KOPT-K1 (cell line): ENCODE measurements around the gene TRMT61A.

ENCODE experiments used
- H3K27ac ChIP-seq: fragments of 200-600 bp; sonication (generic); 2 replicates; pipeline ENCODE4 v1.5.1; 2016; ENCODE audit warnings: antibody characterized with exemption, mild to moderate bottlenecking, low read depth, low read length; ENCODE audit not compliant: poor library complexity, severe bottlenecking
- H3K36me3 ChIP-seq: fragments of 200-600 bp; sonication (generic); 2 replicates; pipeline ENCODE4 v1.5.1; 2017; ENCODE audit warnings: antibody characterized with exemption, mild to moderate bottlenecking, low read length, moderate library complexity; ENCODE audit not compliant: insufficient read depth
- H3K9me3 ChIP-seq: fragments of 200-600 bp; sonication (generic); 2 replicates; pipeline ENCODE4 v1.5.1; 2017; ENCODE audit warnings: antibody characterized with exemption, low read length, mild to moderate bottlenecking; ENCODE audit not compliant: insufficient read depth, poor library complexity, severe bottlenecking

TRMT61A gene

DNA sequence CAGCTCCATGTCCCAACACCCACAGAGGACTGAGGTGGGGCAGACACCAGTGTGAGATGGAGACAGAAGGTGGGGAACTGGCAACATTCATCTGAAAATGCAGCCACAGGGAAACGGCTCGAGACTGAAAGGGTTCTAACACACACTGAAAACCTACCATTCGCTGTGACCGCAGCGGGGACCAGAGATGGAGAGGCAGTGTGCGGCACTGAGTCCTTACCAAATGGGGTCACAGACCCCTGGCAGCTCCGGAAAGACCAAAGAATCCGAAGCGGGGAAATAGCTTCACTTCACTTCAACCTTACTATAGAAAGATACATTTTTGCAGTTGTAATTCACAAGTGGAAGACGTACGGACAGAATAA is 23.8 kb downstream of the TRMT61A start:
- Histone ChIP-seq H3K9me3 (no peaks in the 10 kb centered on the region), H3K36me3 (peaks cover 20% of the 10 kb centered on the region), H3K27ac (no peak overlapping the region)

DNA sequence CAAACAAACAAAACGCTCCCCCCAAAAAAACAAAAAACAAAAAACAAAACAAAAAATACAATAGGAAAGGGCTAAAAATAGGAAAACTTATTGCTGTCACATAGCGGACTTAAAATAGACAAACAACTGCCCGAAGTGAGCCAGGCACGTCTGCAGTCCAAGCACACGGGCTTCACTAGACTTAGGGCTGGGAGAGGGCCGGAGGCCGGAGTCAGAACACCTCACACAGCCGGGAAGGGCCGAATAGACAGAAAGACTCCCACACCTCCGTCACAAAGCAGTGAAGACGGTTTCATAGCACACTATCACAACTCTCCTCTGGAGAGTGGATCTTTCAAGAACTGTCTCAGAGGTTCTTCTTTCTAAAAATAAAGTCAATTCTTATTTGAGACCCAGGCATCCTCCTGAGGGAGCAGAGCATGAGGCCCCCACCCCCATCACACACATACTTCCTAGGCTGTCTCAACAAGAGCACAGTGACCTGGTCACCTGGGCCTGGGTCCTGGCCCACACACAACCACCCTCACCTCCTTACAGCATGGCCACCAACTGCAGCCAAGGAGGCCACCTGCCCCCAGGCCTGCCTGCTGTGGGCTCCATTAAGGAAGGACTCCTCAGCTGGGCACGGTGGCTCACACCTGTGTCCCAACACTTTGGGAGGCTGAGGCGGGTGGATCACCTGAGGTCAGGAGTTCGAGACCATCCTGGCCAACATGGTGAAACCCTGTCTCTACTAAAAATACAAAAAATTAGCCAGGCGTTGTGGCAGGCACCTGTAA is 26.8 kb downstream of the TRMT61A start:
- peaks cover 49% of the 10 kb centered on the region for H3K36me3 ChIP-seq
- H3K9me3 ChIP-seq, result no peaks in the 10 kb centered on the region
- no peak overlapping the region for H3K27ac ChIP-seq

DNA sequence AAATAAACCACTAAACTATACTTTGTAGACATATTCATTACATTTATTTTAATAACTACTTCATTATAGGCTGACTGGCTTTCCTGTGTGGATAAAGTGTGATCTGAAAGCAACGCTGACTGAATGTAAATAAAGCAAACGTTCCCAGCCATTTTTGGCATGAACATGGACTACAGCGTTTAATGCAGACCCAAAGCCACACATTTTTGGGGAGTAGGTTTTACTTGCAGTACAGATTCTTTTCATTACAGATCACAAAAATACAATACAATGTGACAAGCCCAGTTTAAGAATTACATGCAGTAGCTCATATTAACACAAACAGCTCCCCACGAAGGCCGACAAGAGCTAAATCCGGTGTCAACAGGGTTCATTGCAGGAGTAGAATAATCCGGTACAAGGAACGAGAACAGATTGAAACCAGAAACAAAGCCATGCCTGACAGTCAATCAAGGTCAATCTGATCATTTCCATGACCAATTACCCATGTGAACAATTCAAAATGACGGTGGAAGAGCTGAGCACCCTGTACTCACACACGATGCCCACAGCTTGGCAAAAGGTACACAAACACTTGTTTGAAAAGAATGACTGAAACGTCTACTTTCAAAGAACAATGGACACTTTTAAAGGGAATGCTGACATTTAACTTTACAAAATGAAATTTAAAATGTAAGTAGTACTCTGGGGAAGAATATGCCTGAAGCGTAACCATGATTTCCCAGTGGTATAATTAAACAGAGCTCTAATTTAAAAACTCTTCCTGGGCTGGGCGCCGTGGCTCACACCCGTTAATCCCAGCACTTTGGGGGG is 28.2 kb downstream of the TRMT61A start:
- H3K27ac ChIP-seq, result no peak overlapping the region
- no peaks in the 10 kb centered on the region for H3K9me3 ChIP-seq
- H3K36me3 ChIP-seq, result peaks cover 52% of the 10 kb centered on the region

DNA sequence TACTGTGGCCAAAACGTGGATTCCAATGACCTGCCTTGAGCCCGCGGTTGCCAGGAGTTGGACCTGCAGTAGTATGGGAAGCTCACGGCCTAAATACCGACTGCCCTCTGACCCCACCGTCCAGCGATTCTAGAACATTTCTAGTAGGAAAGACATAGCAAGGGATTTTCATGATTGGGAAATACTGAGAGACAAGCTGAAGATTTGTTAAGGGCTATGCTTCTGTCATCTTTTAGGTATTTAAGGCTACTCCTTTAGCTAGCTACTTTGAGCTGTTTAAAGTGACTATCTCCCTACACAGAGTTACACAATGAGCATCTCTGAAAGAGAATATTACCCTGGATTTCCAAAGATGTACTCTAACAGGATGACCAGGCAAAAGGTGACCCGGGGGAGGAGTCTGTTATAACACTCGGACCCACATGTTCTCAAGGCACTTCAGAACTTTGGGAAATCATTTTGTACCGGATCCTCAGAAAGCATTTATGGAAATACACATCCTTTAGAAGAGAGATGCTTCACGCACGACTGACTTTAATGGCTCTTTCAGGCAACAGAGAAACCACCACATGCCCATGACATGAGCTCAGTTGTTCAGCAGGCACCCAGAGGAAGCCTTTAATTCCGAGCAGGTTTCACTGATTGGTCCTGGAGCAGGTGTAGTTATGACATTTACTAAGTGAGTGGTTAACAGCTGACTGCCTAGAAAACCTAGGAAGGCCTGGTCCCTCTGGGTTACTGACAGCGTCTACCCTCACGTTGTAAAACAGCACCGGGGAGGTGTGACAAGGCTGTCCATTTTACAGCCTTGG is 29.3 kb downstream of the TRMT61A start:
- H3K36me3 ChIP-seq, result peaks cover 52% of the 10 kb centered on the region

DNA sequence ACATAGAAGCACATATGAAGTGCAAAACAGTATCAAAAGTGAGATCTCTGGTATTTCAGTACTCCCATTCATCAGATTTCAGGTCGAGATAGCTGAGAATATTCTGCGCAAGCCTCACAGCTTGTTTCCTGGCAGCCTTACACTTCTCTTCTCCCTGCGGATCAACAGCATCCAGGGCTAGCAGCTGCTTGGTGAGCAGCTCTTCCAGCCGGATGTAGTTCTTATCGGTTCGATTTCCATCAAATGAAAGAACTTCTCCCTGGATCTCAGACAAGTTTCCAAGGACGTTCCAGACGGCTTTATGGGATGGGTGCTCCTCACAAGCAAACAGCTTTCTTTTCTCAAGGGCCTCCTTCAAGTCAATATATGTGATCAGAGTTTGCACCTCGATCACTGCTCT is 30.8 kb downstream of the TRMT61A start:
- H3K27ac ChIP-seq, result no peak overlapping the region
- H3K36me3 ChIP-seq, result peaks cover 50% of the 10 kb centered on the region
- H3K9me3 ChIP-seq, result no peaks in the 10 kb centered on the region

More for the DNA sequence above, 29.3 kb downstream of the TRMT61A start:
- no peak overlapping the region for H3K27ac ChIP-seq
- H3K9me3 ChIP-seq, result no peaks in the 10 kb centered on the region

DNA sequence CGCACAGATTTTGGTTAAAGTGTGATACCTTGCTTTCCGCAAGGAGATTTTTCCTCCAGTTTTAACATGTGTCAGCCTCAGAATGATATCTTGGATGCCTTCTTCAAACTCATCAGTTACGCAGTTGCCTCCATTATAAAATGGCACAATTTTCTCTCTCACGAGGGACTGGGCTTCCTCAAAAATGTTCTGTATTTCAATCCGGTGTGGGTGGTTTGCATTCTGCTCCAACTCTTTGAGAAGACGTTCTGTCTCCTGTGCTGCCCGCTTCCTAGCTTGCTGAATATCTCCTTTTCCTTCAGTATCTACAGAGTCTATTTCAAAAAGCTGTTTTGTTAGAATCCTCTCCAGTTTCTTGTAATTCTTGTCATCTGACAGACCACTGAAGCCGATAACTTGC is 31.7 kb downstream of the TRMT61A start:
- Histone ChIP-seq H3K36me3 (peaks cover 47% of the 10 kb centered on the region), H3K27ac (no peak overlapping the region)

DNA sequence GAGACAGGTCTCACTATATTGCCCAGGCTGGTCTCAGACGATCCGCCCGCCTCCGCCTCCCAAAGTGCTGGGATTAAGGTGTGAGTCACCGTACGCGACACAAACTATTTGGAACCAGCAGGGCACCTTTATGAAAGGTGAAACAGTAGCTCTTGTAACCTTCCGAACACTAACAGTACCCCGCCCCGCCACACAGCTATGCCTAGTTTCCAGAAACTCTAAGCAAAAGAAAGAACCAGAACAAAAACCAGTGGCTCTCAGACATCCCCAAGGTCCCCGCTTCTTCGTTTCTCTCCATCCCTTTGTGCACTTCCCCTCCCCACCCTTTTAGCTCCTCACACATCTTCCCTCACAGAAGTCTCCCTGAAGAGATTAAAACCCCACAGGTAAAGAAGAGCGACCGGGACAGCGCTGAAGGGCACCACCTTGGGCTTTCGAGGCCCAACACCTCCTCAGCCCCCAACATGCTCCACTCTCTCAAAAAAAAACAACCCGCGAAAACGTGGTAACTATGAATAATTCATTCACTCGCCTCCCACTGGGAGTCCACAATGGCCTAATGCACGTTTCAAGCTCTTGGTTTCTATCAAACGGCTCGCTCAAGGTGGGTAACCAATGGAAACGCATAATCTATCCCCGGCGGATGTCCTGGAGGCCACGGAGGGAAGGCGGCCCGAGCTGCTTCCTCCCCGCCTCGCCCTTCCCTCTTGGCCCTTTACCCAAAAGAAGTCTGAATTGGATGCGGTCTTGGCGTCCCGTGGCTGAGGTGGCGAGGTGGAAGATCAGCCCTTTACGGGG is 32.6 kb downstream of the TRMT61A start:
- Histone ChIP-seq H3K9me3 (no peaks in the 10 kb centered on the region), H3K36me3 (peaks cover 44% of the 10 kb centered on the region), H3K27ac (peak overlapping the region; percentile 84)

More for the DNA sequence above, 31.7 kb downstream of the TRMT61A start:
- H3K9me3 ChIP-seq, result no peaks in the 10 kb centered on the region

DNA sequence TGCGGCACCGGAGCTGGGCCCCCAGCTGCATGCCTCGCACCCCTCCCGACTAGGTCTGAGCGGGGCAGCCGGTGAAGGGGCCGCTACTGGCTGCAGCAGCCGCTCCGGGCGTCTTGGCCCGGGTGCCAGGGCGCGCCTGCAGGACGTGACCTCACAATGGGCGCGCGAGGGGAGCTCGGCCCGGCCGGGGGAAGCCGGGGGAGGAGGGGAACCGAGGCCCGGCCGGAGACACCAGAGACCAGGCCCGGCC is 33.1 kb downstream of the TRMT61A start:
- peak overlapping the region; percentile 84 for H3K27ac ChIP-seq
- H3K9me3 ChIP-seq, result no peaks in the 10 kb centered on the region
- peaks cover 39% of the 10 kb centered on the region for H3K36me3 ChIP-seq

DNA sequence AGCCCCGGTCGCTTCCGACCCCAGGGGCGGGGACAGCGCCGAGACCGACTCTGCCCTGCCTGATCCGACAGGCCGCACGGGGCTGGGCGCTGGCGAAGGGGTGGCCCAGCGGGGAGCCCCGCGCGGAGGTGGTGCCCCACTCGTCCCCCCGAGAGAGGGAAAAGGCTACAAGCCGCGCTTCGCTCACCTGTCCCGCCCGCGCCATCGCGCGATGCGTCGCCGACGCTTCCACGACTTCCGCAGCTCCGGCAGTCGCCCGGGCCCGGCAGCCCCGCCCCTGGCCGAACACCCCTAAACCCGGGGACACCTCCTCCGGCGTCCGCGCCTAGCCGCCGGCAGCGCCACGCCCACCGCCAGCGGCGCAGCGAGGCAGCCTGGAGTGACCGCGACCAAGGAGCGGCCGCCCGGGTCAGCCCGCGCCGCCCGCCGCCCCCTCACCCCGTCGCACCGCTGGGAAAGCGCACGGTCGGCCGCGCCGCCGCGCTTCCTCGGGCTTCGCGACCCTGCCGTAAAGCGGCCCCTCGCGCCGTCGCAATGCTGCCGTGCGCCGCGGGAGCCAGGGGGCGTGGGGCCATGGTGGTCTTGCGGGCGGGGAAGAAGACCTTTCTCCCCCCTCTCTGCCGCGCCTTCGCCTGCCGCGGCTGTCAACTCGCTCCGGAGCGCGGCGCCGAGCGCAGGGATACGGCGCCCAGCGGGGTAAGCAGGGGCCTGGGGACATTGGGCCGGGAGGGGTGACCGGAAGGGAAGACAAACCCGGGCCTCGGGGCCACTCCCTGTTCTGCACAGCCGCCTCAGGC is 33.6 kb downstream of the TRMT61A start, which contains the start of the genes BAG5 and COA8:
BAG5 (minus strand) TSS at position 229 of the 797 bp plus-strand sequence. CDS start 1,493 bp downstream, outside the sequence.
COA8 (plus strand) TSS at position 532 of the 797 bp plus-strand sequence; CDS start at position 574, 42 bp downstream.
- H3K36me3 ChIP-seq, result peaks cover 34% of the 10 kb centered on the region
- no peaks in the 10 kb centered on the region for H3K9me3 ChIP-seq
- H3K27ac ChIP-seq, result peak within 1 kb of the TSS; percentile 84

DNA sequence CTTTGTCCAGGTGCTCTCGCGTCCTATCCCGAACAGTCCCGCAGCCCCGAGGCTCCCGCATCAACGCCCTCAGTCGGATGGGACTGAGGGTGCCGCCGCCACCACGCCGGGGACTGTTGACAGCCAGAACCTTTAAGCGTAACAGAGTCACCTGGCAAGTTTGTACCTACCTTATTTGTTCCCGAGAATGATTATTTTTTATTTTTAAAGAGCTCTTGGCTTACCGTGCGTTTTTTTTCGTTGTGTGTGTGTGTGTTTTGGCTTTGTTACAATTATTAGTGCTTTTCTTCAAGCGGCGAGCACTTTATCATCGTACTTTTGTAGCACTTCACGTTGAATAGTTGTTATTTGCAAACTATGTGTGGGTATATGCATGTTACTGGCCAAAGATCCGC is 34.2 kb downstream of the TRMT61A start:
- H3K36me3 ChIP-seq, result peaks cover 28% of the 10 kb centered on the region
- no peaks in the 10 kb centered on the region for H3K9me3 ChIP-seq
- peak overlapping the region; percentile 84 for H3K27ac ChIP-seq

DNA sequence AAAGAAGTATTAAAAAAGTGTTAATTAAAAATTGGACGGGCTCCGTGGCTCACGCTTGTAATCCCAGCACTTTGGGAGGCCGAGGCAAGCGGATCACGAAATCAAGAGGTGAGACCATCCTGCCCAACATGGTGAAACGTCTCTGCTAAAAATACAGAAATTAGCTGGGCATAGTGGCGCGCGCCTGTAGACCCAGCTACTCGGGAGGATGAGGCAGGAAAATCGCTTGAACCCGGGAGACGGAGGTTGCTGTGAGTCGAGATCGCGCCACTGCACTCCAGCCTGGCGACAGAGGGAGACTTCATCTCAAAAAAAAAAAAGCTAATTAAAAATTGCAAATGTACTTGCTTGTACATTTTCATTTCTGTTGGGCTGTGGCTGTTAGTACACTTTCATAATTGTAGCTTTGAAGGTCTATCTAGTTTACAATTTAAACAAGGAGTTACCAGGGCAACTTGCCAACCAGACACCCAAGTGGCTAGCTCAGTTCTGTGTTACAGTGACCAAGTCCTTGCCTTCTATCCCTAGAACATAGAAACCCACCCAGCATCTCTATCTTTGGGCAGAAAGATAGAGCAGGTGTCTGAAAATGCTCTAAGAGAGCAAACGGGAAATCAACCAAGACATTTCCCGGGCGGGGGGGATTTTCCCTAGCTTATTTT is 35.0 kb downstream of the TRMT61A start:
- peaks cover 20% of the 10 kb centered on the region for H3K36me3 ChIP-seq
- H3K9me3 ChIP-seq, result no peaks in the 10 kb centered on the region
- peak overlapping the region; percentile 84 for H3K27ac ChIP-seq

DNA sequence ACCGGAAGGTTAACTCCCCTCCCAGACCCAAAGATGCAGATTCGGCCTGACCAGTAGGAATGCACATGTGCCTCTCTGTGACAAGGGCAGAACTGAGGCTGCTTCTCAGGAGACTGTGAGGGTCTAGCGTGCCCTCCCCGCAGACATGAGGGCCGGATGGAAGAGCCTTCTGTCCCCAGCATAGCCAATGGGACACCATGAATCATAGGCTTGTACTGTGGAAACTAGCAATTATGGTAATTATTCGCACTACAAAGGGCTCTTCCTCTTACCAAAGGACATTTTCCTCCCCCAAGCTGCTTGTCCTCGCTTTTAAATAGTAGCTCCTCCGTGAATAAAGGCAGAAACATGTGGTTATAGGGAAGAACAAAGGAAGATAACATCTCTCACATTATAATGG is 40.0 kb downstream of the TRMT61A start:
- H3K36me3 ChIP-seq, result peaks cover 18% of the 10 kb centered on the region
- no peaks in the 10 kb centered on the region for H3K9me3 ChIP-seq
- no peak overlapping the region for H3K27ac ChIP-seq

DNA sequence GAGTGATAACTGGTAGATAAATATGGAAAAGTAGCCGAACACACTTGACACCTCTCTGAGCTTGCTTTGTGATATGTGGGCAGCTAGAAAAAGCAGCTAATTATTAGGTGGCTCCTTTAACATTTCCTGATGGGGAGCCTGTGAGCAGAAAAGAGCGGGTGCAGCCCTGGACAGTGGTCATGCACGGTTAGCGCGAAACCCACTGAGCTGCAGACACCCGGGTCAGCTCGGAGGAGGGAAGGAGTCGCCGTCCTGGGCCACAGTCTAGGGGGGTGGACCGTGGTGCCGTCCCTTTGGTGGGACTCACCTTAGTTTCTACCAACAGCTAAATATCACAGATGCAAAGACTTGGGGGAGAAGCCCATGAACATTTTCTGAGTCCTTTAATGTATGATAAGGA is 40.4 kb downstream of the TRMT61A start:
- Histone ChIP-seq H3K36me3 (peaks cover 22% of the 10 kb centered on the region), H3K27ac (no peak overlapping the region), H3K9me3 (no peaks in the 10 kb centered on the region)
